ENCODE data around the gene CHCHD2. TPM values are rescaled to one million over a fixed set of nuclear protein-coding genes. Genes with fewer than 3 reads are reported as not detected.
A peak's percentile ranks its signal among the peaks of the same experiment; 100 is the strongest.
"Not testable (repeated sequence)": the region's sequence is repeated elsewhere in the genome, so short reads cannot be mapped to it uniquely, and the experiment has no call there.

CHCHD2 gene
- total RNA-seq, 1 donor from 2014 or later, result 237 TPM

GRCh38 chr7:56079450-56080185 lies 26.7 kb downstream of the CHCHD2 start:
- DNase-seq (ENCODE audit: extremely low spot score, unreplicated experiment), result no peak

DNA sequence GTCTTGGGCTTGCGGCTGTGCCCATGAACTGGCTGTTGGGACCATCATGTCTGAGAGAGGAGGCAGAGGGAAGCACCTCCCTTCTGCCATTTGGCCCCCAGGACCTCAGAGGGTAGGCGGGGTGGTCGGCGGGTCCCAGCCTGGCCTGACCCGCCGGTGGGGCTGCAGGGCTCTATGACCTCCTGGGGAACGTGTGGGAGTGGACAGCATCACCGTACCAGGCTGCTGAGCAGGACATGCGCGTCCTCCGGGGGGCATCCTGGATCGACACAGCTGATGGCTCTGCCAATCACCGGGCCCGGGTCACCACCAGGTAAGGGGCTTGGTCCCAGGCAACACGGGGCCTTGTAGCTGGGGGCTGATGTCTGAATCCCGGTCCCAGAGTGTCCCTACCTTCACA lies 28.1 kb downstream of the CHCHD2 start:
- no peak for DNase-seq (ENCODE audit: extremely low spot score, unreplicated experiment)
- TF ChIP-seq, protein P1, sequence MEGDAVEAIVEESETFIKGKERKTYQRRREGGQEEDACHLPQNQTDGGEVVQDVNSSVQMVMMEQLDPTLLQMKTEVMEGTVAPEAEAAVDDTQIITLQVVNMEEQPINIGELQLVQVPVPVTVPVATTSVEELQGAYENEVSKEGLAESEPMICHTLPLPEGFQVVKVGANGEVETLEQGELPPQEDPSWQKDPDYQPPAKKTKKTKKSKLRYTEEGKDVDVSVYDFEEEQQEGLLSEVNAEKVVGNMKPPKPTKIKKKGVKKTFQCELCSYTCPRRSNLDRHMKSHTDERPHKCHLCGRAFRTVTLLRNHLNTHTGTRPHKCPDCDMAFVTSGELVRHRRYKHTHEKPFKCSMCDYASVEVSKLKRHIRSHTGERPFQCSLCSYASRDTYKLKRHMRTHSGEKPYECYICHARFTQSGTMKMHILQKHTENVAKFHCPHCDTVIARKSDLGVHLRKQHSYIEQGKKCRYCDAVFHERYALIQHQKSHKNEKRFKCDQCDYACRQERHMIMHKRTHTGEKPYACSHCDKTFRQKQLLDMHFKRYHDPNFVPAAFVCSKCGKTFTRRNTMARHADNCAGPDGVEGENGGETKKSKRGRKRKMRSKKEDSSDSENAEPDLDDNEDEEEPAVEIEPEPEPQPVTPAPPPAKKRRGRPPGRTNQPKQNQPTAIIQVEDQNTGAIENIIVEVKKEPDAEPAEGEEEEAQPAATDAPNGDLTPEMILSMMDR (IDR thresholded peaks at IDR 0.05), result no peak
- Mint-ChIP-seq H3K4me3 (ENCODE audit: unreplicated experiment) (no peak overlapping the region), H3K27me3 (ENCODE audit: unreplicated experiment) (no peaks in the 10 kb centered on the region), H3K9me3 (ENCODE audit: unreplicated experiment) (no peaks in the 10 kb centered on the region), H3K36me3 (ENCODE audit: unreplicated experiment) (peaks cover 6% of the 10 kb centered on the region), H3K27ac (ENCODE audit: unreplicated experiment) (no peak overlapping the region), H3K4me1 (ENCODE audit: unreplicated experiment) (peaks cover 12% of the 10 kb centered on the region)

More at GRCh38 chr7:56079450-56080185, 26.7 kb downstream of the CHCHD2 start:
- Mint-ChIP-seq H3K27ac (ENCODE audit: unreplicated experiment) (peak overlapping the region; percentile 87), H3K27me3 (ENCODE audit: unreplicated experiment) (no peaks in the 10 kb centered on the region), H3K36me3 (ENCODE audit: unreplicated experiment) (peaks cover 3% of the 10 kb centered on the region), H3K4me3 (ENCODE audit: unreplicated experiment) (no peak overlapping the region), H3K4me1 (ENCODE audit: unreplicated experiment) (peaks cover 11% of the 10 kb centered on the region), H3K9me3 (ENCODE audit: unreplicated experiment) (no peaks in the 10 kb centered on the region)
- TF ChIP-seq, protein P1 (IDR thresholded peaks at IDR 0.05), result no peak

DNA sequence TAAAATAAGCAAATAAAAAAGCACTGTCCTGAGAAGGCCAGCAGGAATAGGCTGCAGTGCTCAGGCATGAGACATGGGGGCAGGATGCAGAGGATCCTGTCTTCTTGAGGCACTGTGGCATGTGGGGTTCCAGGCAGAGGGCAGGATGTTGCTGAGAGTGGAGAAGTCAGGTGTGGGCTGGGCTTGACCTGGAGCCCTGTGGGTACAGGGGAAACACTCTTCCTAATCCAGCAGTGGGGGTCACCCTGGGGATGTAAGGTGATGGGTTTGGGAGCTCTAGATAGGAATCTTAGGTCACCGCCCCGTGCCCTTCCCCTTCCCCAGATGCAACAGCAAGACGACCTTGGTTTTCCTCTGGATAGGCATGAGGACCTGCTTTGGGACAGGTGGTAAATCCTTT lies 28.6 kb downstream of the CHCHD2 start:
- Mint-ChIP-seq H3K9me3 (ENCODE audit: unreplicated experiment) (no peaks in the 10 kb centered on the region), H3K4me1 (ENCODE audit: unreplicated experiment) (peaks cover 11% of the 10 kb centered on the region), H3K27ac (ENCODE audit: unreplicated experiment) (no peak overlapping the region), H3K4me3 (ENCODE audit: unreplicated experiment) (no peak overlapping the region), H3K27me3 (ENCODE audit: unreplicated experiment) (no peaks in the 10 kb centered on the region), H3K36me3 (ENCODE audit: unreplicated experiment) (peaks cover 10% of the 10 kb centered on the region)
- TF ChIP-seq, protein P1 (IDR thresholded peaks at IDR 0.05), result no peak
- DNase-seq (ENCODE audit: extremely low spot score, unreplicated experiment), result no peak

DNA sequence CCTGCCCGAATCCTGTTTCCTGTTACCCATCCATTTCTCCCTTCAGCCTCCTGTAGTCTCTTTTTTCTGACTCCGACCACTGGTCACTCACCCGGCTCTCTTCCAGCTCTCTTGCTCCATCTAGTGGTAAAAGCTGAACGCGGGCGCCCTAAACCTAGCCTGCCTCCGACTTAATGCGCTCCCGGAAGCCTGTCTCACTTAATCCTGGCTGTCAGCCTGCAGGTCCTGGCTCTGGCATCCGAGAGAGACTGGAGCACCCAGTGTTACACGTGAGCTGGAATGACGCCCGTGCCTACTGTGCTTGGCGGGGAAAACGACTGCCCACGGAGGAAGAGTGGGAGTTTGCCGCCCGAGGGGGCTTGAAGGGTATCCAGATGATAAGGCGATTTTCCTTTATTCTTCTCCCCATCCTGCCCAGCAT lies 31.9 kb downstream of the CHCHD2 start:
- no peak overlapping the region for H3K4me3 Mint-ChIP-seq (ENCODE audit: unreplicated experiment)
- TF ChIP-seq, protein P1 (IDR thresholded peaks at IDR 0.05), result peak; percentile 92
- peaks cover 8% of the 10 kb centered on the region for H3K4me1 Mint-ChIP-seq (ENCODE audit: unreplicated experiment)
- DNase-seq (ENCODE audit: extremely low spot score, unreplicated experiment), result peak; percentile 94
- no peaks in the 10 kb centered on the region for H3K9me3 Mint-ChIP-seq (ENCODE audit: unreplicated experiment)
- peaks cover 16% of the 10 kb centered on the region for H3K36me3 Mint-ChIP-seq (ENCODE audit: unreplicated experiment)
- peak overlapping the region; percentile 78 for H3K27ac Mint-ChIP-seq (ENCODE audit: unreplicated experiment)
- H3K27me3 Mint-ChIP-seq (ENCODE audit: unreplicated experiment), result no peaks in the 10 kb centered on the region

GRCh38 chr7:56066376-56066775 lies 39.9 kb downstream of the CHCHD2 start:
- not testable (repeated sequence) for DNase-seq (ENCODE audit: extremely low spot score, unreplicated experiment); H3K9me3 Mint-ChIP-seq (ENCODE audit: unreplicated experiment); H3K27me3 Mint-ChIP-seq (ENCODE audit: unreplicated experiment); H3K4me3 Mint-ChIP-seq (ENCODE audit: unreplicated experiment); H3K27ac Mint-ChIP-seq (ENCODE audit: unreplicated experiment)
- H3K4me1 Mint-ChIP-seq (ENCODE audit: unreplicated experiment), result peaks cover 18% of the 10 kb centered on the region
- peaks cover 29% of the 10 kb centered on the region for H3K36me3 Mint-ChIP-seq (ENCODE audit: unreplicated experiment)

Data from osteocyte (in vitro differentiated cells).